ENCODE data around the gene GRAP2. TPM values are rescaled to one million over a fixed set of nuclear protein-coding genes. Genes with fewer than 3 reads are reported as not detected.
A peak's percentile ranks its signal among the peaks of the same experiment; 100 is the strongest.

GRAP2 gene
- polyA plus RNA-seq, 3 donors: 0.05 to 4.2 (median 0.97) TPM

- Histone ChIP-seq H3K4me1 (ENCODE audit: control insufficient read depth in 1 of 2, insufficient read depth in 2 of 2, low read length in 2 of 2) (peaks cover 30 to 42% of the 10 kb centered on the region in 2 donors), H3K4me2 (replicated peaks; ENCODE audit: extremely low read depth, low read length, poor library complexity, severe bottlenecking) (no peak overlapping the region), H3K36me3 (replicated peaks in 1 of 2; ENCODE audit: control insufficient read depth in 1 of 2, insufficient read depth in 2 of 2, low read length in 2 of 2) (no peaks in the 10 kb centered on the region), H3K27ac (ENCODE audit: low read depth in 1 of 2, low read length in 2 of 2) (no peak overlapping the region), H2AFZ (ENCODE audit: insufficient read depth, low read depth, low read length, poor library complexity, severe bottlenecking) (no peak overlapping the region), H3K79me2 (ENCODE audit: insufficient read depth, low read length) (no peaks in the 10 kb centered on the region), H3K9ac (ENCODE audit: insufficient read depth, low read length, poor library complexity, severe bottlenecking) (no peak overlapping the region), H3K4me3 (replicated peaks in 1 of 3; ENCODE audit: low read depth in 2 of 3, low read length in 3 of 3) (no peak overlapping the region), H3K9me3 (replicated peaks in 1 of 2; ENCODE audit: control insufficient read depth in 1 of 2, insufficient read depth in 1 of 2, low read length in 2 of 2) (no peaks in the 10 kb centered on the region), H3K27me3 (ENCODE audit: control insufficient read depth in 2 of 2, insufficient read depth in 2 of 2, low read length in 2 of 2) (no peaks in the 10 kb centered on the region), H4K20me1 (ENCODE audit: insufficient read depth, low read length) (no peaks in the 10 kb centered on the region)
- Mint-ChIP-seq H3K4me3 (no peak overlapping the region), H3K36me3 (no peaks in the 10 kb centered on the region), H3K27ac (no peak overlapping the region), H3K4me1 (peaks cover 27% of the 10 kb centered on the region), H3K9me3 (no peaks in the 10 kb centered on the region), H3K27me3 (ENCODE audit: low read depth in 3 of 3) (peaks cover 0 to 5% (median 0%) of the 10 kb centered on the region in 3 donors)
- DNase-seq: no peak
- no peak for TF ChIP-seq CTCF (IDR thresholded peaks at IDR 0.05)
- intact Hi-C loops (cut with micrococcal nuclease): no loop called here
- WGBS (ENCODE audit: insufficient coverage): 38% methylated on average over 1 of the region's 5 CpGs
Measured at GRCh38 chr22:39926753-39927152, 25.9 kb downstream of the GRAP2 start.

GRCh38 chr22:39927544-39927943, 26.7 kb downstream of the GRAP2 start:
- Histone ChIP-seq H3K27me3 (ENCODE audit: control insufficient read depth in 2 of 2, insufficient read depth in 2 of 2, low read length in 2 of 2) (no peaks in the 10 kb centered on the region), H4K20me1 (ENCODE audit: insufficient read depth, low read length) (no peaks in the 10 kb centered on the region), H3K36me3 (replicated peaks in 1 of 2; ENCODE audit: control insufficient read depth in 1 of 2, insufficient read depth in 2 of 2, low read length in 2 of 2) (no peaks in the 10 kb centered on the region), H3K9ac (ENCODE audit: insufficient read depth, low read length, poor library complexity, severe bottlenecking) (no peak overlapping the region), H3K79me2 (ENCODE audit: insufficient read depth, low read length) (no peaks in the 10 kb centered on the region), H3K9me3 (replicated peaks in 1 of 2; ENCODE audit: control insufficient read depth in 1 of 2, insufficient read depth in 1 of 2, low read length in 2 of 2) (no peaks in the 10 kb centered on the region), H3K4me1 (ENCODE audit: control insufficient read depth in 1 of 2, insufficient read depth in 2 of 2, low read length in 2 of 2) (peaks cover 30 to 42% of the 10 kb centered on the region in 2 donors), H3K4me3 (replicated peaks in 1 of 3; ENCODE audit: low read depth in 2 of 3, low read length in 3 of 3) (no peak overlapping the region), H3K27ac (ENCODE audit: low read depth in 1 of 2, low read length in 2 of 2) (no peak overlapping the region), H2AFZ (ENCODE audit: insufficient read depth, low read depth, low read length, poor library complexity, severe bottlenecking) (no peak overlapping the region), H3K4me2 (replicated peaks; ENCODE audit: extremely low read depth, low read length, poor library complexity, severe bottlenecking) (no peak overlapping the region)
- Mint-ChIP-seq H3K27ac (no peak overlapping the region), H3K36me3 (no peaks in the 10 kb centered on the region), H3K27me3 (ENCODE audit: low read depth in 3 of 3) (peaks cover 0 to 4% (median 0%) of the 10 kb centered on the region in 3 donors), H3K4me1 (peaks cover 25% of the 10 kb centered on the region), H3K4me3 (peak overlapping the region in 1 of 2 donors; percentile 5), H3K9me3 (no peaks in the 10 kb centered on the region)
- intact Hi-C loops (cut with micrococcal nuclease): no loop called here
- WGBS (ENCODE audit: insufficient coverage): 97% methylated on average over 7 of the region's 7 CpGs
- no peak for TF ChIP-seq CTCF (IDR thresholded peaks at IDR 0.05)
- DNase-seq: no peak

All from CD14-positive monocyte (primary cell).